ENCODE results near the gene YRDC. TPM values are rescaled to one million over a fixed set of nuclear protein-coding genes. Genes with fewer than 3 reads are reported as not detected.

YRDC gene
- total and polyA plus RNA-seq, 2 of the 13 experiments (the other 11 are each of a cell fraction or from before 2014, with no cell fraction given): 27.5 to 29.2 TPM

GRCh38 chr1:37807555-37808368, at the start of gene YRDC, which contains the start of gene C1orf122 (continued):
- TF ChIP-seq LRRFIP1 (CRISPR knock-in tag; conservative IDR thresholded peaks at IDR 0.05) (no peak), PCBP1 (IDR thresholded peaks at IDR 0.05; ENCODE audit: borderline replicate concordance, low read depth, low read length) (0 out of 2 replicates have a peak, but pooled peaks have one; percentile 65), SRY (CRISPR knock-in tag; IDR thresholded peaks at IDR 0.05) (peak; percentile 78; the same call in 1 of the 2 replicates), BRD4 (CRISPR knock-in tag; IDR thresholded peaks at IDR 0.05) (no peak), HOXA9 (CRISPR knock-in tag; IDR thresholded peaks at IDR 0.05; ENCODE audit: borderline replicate concordance) (no peak), SETDB1 (CRISPR knock-in tag; IDR thresholded peaks at IDR 0.05; ENCODE audit: borderline replicate concordance) (no peak), ZNF724P (CRISPR knock-in tag; IDR thresholded peaks at IDR 0.05; ENCODE audit: borderline replicate concordance) (0 out of 2 replicates have a peak, but pooled peaks have one; percentile 68), ZMYM4 (CRISPR knock-in tag; IDR thresholded peaks at IDR 0.05) (peak; percentile 18; the same call in 1 of the 2 replicates), POGK (CRISPR knock-in tag; conservative IDR thresholded peaks at IDR 0.05) (peak; percentile 73), TCF12 (IDR thresholded peaks at IDR 0.05) (no peak), TCF12 (CRISPR knock-in tag; IDR thresholded peaks at IDR 0.05) (no peak), ZNF549 (CRISPR knock-in tag; IDR thresholded peaks at IDR 0.05) (no peak), ZNF644 (CRISPR knock-in tag; IDR thresholded peaks at IDR 0.05; ENCODE audit: low read depth) (no peak), SMAD1 (CRISPR knock-in tag; IDR thresholded peaks at IDR 0.05; ENCODE audit: borderline replicate concordance, low read depth) (no peak), ZNF740 (CRISPR knock-in tag; IDR thresholded peaks at IDR 0.05) (no peak), GATA4 (IDR thresholded peaks at IDR 0.05; ENCODE audit: borderline replicate concordance, low read depth) (0 out of 2 replicates have a peak, but pooled peaks have one; percentile 21), AKAP8 (CRISPR knock-in tag; IDR thresholded peaks at IDR 0.05) (no peak), MIER3 (CRISPR knock-in tag; IDR thresholded peaks at IDR 0.05; ENCODE audit: borderline replicate concordance) (no peak), ZFP37 (CRISPR knock-in tag; IDR thresholded peaks at IDR 0.05; ENCODE audit: borderline replicate concordance) (no peak), ZFP36L1 (CRISPR knock-in tag; IDR thresholded peaks at IDR 0.05) (no peak), ZNF816 (CRISPR knock-in tag; IDR thresholded peaks at IDR 0.05; ENCODE audit: borderline replicate concordance) (no peak)

Data from HepG2 (cell line).